ENCODE data around the gene PLXNA4. TPM values are rescaled to one million over a fixed set of nuclear protein-coding genes. Genes with fewer than 3 reads are reported as not detected.

PLXNA4 gene
- total and polyA plus RNA-seq, 4 donors, result 0.04 to 1.1 (median 0.41) TPM

- H3K27ac ChIP-seq (ENCODE audit: low read depth in 1 of 2, low read length in 2 of 2), result no peak overlapping the region
- H3K9ac ChIP-seq (ENCODE audit: low read depth in 1 of 2, low read length in 2 of 2), result no peak overlapping the region
- no peaks in the 10 kb centered on the region for H3K27me3 ChIP-seq (ENCODE audit: control insufficient read depth in 4 of 4, insufficient read depth in 4 of 4, low read length in 3 of 4)
- TF ChIP-seq FOXA1 (IDR thresholded peaks at IDR 0.05) (no peak), EGR1 (IDR thresholded peaks at IDR 0.05; ENCODE audit: low read depth in 2 of 2) (no peak), RXRA (IDR thresholded peaks at IDR 0.05) (no peak), ZBTB33 (IDR thresholded peaks at IDR 0.05) (no peak), RAD21 (IDR thresholded peaks at IDR 0.05) (no peak), HNF4A (conservative IDR thresholded peaks at IDR 0.05) (no peak), NR2F2 (IDR thresholded peaks at IDR 0.05) (no peak), SP1 (IDR thresholded peaks at IDR 0.05) (no peak), REST (IDR thresholded peaks at IDR 0.05) (no peak), TAF1 (conservative IDR thresholded peaks at IDR 0.05) (no peak), YY1 (IDR thresholded peaks at IDR 0.05) (no peak), FOXA2 (IDR thresholded peaks at IDR 0.05) (no peak), HNF4G (IDR thresholded peaks at IDR 0.05) (no peak), GABPA (IDR thresholded peaks at IDR 0.05 in 1 of 2, conservative IDR thresholded peaks at IDR 0.05 in 1 of 2) (no peak), JUND (IDR thresholded peaks at IDR 0.05) (no peak), ATF3 (IDR thresholded peaks at IDR 0.05) (no peak)
- TF ChIP-seq, protein P1, sequence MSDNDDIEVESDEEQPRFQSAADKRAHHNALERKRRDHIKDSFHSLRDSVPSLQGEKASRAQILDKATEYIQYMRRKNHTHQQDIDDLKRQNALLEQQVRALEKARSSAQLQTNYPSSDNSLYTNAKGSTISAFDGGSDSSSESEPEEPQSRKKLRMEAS (IDR thresholded peaks at IDR 0.05), result no peak
- TF ChIP-seq, protein P2, sequence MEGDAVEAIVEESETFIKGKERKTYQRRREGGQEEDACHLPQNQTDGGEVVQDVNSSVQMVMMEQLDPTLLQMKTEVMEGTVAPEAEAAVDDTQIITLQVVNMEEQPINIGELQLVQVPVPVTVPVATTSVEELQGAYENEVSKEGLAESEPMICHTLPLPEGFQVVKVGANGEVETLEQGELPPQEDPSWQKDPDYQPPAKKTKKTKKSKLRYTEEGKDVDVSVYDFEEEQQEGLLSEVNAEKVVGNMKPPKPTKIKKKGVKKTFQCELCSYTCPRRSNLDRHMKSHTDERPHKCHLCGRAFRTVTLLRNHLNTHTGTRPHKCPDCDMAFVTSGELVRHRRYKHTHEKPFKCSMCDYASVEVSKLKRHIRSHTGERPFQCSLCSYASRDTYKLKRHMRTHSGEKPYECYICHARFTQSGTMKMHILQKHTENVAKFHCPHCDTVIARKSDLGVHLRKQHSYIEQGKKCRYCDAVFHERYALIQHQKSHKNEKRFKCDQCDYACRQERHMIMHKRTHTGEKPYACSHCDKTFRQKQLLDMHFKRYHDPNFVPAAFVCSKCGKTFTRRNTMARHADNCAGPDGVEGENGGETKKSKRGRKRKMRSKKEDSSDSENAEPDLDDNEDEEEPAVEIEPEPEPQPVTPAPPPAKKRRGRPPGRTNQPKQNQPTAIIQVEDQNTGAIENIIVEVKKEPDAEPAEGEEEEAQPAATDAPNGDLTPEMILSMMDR (IDR thresholded peaks at IDR 0.05; ENCODE audit: low read depth, low read length, missing input control), result no peak
- peaks cover 0 to 5% (median 2%) of the 10 kb centered on the region in 4 donors for H3K4me1 ChIP-seq (ENCODE audit: control insufficient read depth in 4 of 4, insufficient read depth in 4 of 4, low read length in 3 of 4)
- H3K36me3 ChIP-seq (ENCODE audit: control insufficient read depth in 4 of 4, insufficient read depth in 3 of 4, low read depth in 1 of 4, low read length in 3 of 4), result no peaks in the 10 kb centered on the region
- H3K9me3 ChIP-seq (ENCODE audit: control insufficient read depth in 4 of 4, low read length in 3 of 4), result no peaks in the 10 kb centered on the region
- H3K4me3 ChIP-seq (ENCODE audit: low read depth in 1 of 3, low read length in 3 of 3), result no peak overlapping the region
- DNase-seq (ENCODE audit: low spot score), result no peak
- WGBS, result 90% methylated on average over 8 of the region's 8 CpGs
These were observed 492.6 kb downstream of the PLXNA4 start for GRCh38 chr7:132083537-132084123.
